HG02642 (cell line): ENCODE measurements around the gene GRIN1.
A peak's percentile ranks its signal among the peaks of the same experiment; 100 is the strongest.

ENCODE experiments used
- ATAC-seq: cut with Tn5 transposase; IDR thresholded peaks from one replicate; pipeline ENCODE4 v1.9.1; 2021; ENCODE audit warnings: mild to moderate bottlenecking; ENCODE audit not compliant: unreplicated experiment, poor library complexity

The GRIN1 gene

DNA sequence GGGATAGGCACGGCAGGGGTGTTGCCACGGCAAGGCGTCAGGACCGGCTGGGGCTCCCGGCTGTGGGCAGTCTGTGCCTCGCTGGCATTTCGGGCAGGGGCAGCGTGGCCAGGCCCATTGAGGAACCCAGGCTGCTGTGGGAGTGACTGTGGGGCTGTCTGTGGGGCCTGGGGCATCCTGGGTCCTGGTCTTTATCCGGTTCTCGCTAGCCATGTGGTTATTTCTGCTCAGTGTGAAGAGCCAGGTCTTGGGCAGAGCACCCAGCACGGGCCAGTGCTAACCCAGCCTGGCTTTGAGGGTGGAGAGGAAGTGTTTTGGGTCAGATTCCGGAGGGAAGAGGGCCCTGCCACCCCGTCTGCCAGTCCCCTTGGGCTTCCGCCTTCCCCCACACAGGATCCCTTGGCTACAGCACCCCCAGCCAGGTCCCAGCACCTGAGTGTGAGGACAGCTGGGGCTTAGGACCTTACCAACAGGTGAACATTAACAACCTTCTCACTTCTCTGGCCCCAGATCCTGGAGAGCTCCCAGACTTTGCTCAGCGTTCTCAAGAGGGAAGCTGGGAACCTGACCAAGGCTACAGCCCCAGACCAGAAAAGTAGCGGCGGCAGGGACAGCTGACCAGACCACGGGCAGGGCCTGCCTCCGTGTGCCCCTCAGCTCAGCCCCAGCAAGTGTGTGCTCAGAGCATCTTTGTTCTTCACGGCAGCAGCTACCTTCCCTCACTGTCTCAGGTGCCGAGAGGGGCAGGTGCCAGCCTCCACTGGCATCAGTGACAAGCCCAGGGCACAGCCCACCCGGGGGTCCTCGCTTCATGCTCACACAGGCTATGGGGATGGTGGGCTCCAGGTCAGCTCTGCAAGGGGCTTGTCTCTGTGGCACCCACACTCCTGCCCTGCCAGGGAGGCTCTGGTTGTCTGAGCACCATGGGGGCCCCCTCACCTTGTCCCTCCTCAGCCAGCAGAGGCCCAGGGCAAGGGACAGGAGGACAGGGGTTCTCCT is 50.6 kb downstream of the GRIN1 start:
- ATAC-seq, result no peak

- no peak for ATAC-seq
These were observed 51.4 kb downstream of the GRIN1 start for GRCh38 chr9:137190315-137190856.

- ATAC-seq, result no peak
These were observed 52.3 kb downstream of the GRIN1 start for GRCh38 chr9:137191245-137191644.

GRCh38 chr9:137191691-137192447 is 52.9 kb downstream of the GRIN1 start:
- no peak for ATAC-seq

GRCh38 chr9:137192448-137192780 is 53.5 kb downstream of the GRIN1 start:
- ATAC-seq, result no peak

DNA sequence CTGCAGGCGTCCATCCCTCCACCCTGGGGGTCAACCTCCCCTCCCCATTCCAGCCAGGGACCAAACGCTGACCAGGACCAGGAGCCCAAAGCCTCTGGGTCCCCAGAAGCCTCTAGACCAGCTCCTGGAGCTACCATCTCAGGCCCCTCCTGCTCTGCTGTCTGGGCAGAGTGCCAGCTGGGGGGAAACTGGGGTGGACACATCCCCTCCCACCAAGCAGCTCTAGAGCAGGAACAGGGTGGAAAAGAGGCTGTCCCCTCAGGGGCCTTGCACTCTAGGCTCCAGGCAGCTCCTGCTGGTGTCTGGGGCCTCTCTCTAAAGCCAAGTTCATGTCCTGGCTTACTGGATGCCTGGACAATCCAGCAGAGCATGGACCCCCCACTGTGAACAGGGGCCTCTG is 53.9 kb downstream of the GRIN1 start:
- no peak for ATAC-seq

DNA sequence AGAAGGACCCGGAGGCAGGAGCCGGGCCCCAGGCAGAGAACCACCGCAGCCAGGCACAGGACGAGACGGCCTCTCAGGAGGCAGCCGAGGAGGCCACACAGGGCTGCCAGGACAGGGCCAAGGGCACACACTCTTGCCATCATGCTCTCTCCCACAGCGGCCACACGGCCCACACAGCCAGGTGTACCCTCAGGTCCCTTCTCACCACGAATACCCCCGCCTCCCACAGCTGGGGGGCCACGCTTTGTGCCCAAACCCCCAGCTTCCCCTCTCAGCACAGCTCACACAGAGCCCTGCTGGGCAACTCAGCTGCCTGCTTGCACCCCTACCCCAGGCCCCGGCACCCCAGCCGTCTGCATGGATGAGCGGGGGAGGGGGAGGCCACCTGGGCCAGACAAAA is 54.8 kb downstream of the GRIN1 start:
- no peak for ATAC-seq

DNA sequence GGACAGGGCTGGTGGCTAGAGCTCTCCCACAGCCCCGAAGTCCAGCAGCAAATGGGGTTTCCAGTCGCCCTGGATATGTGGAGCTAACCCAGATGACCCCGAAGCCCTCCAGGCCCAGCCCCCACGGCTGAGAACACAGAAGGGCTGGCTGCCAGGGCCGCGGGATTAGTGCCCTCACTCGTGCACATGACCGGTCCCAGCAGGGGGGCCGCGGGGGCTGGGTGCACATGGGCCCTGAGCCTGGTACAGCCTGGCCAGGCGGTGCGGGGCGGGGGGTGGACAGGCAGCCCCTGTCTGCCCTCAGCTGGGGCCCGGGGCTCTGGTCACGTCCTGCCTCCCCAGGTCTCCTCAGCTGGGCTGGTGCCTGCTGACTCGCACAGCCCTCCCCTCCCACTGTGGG is 55.4 kb downstream of the GRIN1 start:
- ATAC-seq, result no peak

DNA sequence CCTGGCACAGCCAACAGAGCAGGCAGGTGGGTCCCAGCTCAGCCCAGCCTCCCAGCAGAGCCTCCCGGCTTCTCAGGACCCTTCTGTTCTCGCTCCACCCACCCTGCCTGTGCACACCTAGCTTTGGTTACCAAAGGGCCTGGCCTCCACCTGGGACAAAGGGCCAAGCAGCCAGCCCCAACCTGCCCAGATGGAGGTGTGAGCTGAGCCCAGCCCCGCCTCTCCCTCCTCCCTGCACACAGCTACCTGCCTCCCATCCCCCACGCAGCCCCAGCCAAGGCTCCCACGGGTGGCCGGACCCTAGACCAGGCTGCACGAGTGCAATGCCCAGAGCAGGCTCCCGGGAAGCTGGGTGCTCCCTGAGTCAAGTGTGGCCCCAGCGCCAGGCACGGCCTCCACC is 56.0 kb downstream of the GRIN1 start:
- no peak for ATAC-seq

DNA sequence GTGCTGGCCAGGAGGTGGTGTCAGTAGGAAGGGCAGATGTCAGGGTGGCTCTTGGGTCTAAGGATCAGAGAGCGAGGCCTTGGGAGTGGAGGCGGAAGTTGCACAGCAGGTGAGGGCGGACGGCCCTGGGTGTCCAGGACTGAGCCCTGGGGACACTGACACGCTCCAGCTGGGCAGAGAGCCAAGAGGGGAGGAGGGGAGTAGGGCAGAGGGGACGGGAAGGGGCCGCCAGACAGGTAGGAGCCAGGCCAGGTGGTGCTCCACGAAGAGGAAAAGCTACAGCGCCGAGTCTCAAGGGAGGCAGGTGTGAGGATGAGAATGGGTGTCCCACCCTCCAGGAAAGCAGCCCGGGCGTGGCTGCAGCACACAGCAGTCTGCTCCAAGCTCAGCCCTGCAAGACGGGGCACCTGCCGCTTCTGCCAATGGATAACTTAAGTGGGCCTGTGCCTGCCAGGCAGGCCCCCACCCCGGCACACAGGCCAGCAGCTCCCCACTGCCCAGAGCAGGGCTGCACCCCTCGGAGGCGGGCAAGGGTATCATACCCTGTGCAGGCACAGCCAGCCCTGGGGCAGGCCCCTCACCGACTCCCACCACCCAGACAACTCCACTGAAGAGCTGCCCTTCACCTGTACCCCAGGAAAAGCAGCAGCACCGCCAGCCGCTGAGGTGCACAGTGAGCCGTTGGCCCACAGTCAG is 56.7 kb downstream of the GRIN1 start:
- no peak for ATAC-seq

DNA sequence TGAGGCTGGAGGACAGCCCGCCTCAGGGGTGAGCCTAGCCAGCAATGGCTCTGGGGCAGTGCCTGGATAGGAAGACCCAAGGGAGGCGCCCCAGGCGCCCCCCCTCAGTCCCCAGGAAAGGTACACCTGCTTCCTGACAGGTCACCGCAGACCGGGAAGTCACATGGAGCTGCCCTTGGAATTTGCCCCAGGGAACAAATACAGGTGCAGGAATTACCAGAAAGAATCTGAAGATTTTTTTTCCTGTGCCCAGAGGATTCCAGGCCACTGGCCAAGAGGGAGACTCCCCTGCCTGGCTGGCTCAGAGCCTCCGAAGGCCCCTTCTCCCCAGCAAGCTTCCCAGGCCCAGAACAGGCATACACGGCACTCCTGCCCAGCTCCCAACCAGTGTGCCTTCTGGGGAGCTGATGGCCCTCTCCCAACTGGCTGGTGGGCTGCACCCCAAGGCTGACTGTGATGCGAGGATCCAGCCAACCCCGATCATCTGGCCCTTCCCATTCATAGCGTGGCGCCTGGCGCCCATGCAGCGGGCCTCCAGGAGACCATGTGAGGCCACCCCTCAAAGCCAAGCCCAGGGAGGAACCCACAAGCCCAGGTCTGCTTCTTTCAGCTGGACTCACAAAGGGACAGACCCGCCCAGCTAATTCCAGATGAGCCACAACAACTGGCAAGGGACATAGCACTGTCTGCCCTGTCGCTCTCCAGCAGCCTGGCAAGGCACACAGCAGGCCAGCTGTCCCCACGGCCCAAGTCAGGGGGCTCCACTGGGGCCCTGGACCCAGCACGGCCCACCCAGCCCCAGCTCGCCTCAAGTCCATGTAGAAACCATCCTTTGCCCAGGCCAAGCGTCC is 59.3 kb downstream of the GRIN1 start:
- ATAC-seq, result no peak

- ATAC-seq, result no peak
These were observed 59.9 kb downstream of the GRIN1 start for GRCh38 chr9:137198902-137199283.

- no peak for ATAC-seq
These were observed 60.6 kb downstream of the GRIN1 start for GRCh38 chr9:137199411-137200121.

- ATAC-seq, result peak; percentile 90
These were observed 61.6 kb downstream of the GRIN1 start, which contains the start of gene TPRN for GRCh38 chr9:137200311-137201204. Gene TPRN (minus strand): TSS chr9:137200741. CDS start chr9:137200711, 30 bp downstream.

- ATAC-seq, result no peak
These were observed 62.4 kb downstream of the GRIN1 start for GRCh38 chr9:137201205-137201868.

DNA sequence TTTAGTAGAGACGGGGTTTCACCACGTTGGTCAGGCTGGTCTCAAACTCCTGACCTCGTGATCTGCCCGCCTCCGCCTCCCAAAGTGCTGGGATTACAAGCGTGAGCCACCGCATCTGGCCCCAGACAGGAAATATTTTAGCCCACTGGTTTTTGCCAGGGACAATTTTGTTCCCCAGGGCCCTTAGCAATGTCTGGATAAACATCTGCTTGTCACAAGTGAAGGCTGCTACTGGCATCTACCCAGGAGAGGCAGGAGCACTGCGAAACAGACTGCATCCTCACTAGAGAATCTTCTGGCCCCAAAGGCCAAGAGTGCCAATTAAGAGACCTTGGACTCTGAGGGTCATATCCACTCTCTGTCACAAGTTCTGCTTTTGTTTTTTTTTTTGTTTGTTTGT is 64.0 kb downstream of the GRIN1 start:
- ATAC-seq, result no peak

DNA sequence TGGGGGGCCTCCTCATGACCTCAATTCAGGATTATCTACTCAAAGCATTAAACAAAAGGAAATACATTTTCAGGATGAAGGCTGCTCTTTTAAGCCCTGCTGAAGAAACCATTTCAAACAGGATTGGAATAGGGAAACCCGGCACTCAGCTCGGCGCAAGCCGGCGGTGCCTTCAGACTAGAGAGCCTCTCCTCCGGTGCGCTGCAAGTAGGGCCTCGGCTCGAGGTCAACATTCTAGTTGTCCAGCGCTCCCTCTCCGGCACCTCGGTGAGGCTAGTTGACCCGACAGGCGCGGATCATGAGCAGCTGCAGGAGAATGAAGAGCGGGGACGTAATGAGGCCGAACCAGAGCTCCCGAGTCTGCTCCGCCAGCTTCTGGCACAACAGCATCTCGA is 65.8 kb downstream of the GRIN1 start:
- ATAC-seq, result no peak
